Measurements from ENCODE around the gene CAMKK2.
"Not testable (repeated sequence)": the region's sequence is repeated elsewhere in the genome, so short reads cannot be mapped to it uniquely, and the experiment has no call there.

The CAMKK2 gene

DNA sequence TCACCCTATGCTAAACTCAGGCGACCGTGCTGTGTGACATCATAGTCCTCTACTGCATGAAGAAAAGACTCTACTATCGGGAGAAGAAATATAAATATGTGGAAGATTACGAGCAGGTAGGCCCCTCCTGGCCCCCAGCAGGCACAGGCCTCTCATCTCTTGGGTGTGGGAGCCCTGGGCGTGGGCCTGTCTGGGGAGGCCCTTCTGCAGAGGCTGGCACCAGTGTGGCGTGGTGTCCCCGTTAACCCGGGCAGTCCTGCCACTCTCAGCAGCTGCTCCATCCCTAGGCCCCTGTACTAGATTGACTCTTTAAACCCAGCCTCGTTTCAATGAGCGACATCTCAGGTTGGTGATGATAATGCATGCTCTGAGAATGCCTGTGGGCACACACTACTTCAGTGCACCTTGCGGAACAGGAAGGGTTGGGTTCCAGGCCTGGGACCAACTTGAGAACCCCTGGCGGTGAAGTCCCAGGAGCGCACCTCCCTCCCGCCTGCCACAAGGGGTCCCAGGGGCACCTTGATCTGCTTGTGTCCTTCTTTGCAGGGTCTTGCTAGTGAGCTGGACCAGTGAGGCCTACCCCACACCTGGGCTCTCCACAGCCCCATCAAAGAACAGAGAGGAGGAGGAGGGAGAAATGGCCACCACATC is 63.4 kb downstream of the CAMKK2 start:
- no peaks in the 10 kb centered on the region for H3K9me3 Mint-ChIP-seq

DNA sequence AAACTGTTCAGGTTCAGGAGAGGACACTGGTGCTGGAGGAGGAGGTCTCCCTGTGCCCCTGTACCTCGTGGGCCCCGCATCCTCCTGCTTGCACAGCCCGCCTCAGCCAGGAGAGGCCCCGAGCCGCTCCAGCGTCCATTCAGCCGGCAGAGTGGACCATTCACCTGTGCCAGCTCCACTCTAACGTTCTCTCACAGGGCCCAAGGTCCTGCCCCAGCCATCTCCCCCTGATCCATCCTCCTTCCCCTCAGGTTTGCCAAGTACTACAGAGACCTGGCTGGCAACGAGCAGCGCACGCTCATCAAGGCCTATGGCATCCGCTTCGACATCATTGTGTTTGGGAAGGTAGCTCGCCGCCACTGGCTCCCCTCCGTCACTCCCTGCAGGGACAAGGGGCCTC is 64.3 kb downstream of the CAMKK2 start:
- Mint-ChIP-seq H3K27ac (peak overlapping the region; percentile 67), H3K4me3 (no peak overlapping the region), H3K36me3 (peaks cover 87% of the 10 kb centered on the region), H3K9me3 (no peaks in the 10 kb centered on the region), H3K4me1 (peaks cover 11% of the 10 kb centered on the region)
- DNase-seq (ENCODE audit: low spot score in 2 of 2) (no peak), ATAC-seq (no peak)

More for the DNA sequence above, 63.4 kb downstream of the CAMKK2 start:
- peak overlapping the region; percentile 67 for H3K27ac Mint-ChIP-seq
- peaks cover 84% of the 10 kb centered on the region for H3K36me3 Mint-ChIP-seq
- H3K4me3 Mint-ChIP-seq = no peak overlapping the region
- ATAC-seq (no peak), DNase-seq (ENCODE audit: low spot score in 2 of 2) (no peak)
- peaks cover 11% of the 10 kb centered on the region for H3K4me1 Mint-ChIP-seq

DNA sequence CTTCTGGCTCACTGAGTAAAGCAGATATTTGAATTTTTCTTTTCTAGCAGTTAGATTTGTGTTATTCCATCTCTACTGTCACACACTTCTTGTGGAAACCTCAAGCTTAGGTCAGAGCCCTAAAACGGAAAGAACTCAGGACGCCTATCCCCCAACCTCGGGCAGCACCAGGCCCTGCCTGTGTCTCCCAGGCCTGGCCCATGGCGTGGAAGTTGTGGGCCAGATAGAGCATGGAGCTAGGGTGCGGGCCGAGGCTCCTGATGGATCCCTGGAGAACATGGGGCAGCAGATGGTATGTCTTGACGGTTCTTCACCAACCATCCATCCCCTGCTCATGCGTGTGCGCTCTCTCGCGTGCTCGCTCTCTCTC is 66.0 kb downstream of the CAMKK2 start:
- no peaks in the 10 kb centered on the region for H3K9me3 Mint-ChIP-seq

DNA sequence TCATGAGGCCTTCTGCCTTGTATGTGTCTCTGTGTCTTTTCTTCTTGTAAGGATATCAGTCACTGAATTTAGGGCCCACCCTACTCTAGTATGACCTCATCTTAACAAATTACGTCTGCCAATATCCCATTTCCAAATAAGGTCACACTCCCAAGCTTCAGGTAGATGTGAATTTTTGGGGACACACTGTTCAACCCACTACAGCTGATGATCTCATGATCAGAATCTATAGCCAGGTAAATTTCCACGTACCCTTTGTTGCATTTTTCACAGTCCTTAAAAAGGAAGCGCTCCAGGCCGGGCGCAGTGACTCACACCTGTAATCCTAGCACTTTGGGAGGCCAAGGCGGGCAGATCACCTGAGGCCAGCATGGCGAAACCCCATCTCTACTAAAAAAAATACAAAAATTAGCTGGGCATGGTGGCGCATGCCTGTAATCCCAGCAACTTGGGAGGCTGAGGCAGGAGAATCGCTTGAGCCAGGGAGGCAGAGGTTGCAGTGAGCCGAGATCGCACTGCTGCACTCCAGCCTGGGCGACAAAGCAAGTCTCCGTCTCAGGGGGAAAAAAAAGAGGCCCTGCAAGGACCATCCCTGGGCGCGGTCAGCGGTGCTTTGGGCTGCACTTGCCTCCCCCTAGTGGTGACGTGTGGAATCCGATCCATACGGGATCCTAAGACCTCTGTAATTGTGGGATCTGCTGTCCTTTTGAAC is 66.5 kb downstream of the CAMKK2 start:
- H3K4me3 Mint-ChIP-seq, H3K9me3 Mint-ChIP-seq: not testable (repeated sequence)
- peak; percentile 50 to 75 for DNase-seq (ENCODE audit: low spot score in 2 of 2)
- Mint-ChIP-seq H3K4me1 (peaks cover 12% of the 10 kb centered on the region), H3K27ac (peak overlapping the region; percentile 48), H3K36me3 (peaks cover 97% of the 10 kb centered on the region)
- ATAC-seq = peak; percentile 78

More for the DNA sequence above, 66.0 kb downstream of the CAMKK2 start:
- Mint-ChIP-seq H3K36me3 (peaks cover 100% of the 10 kb centered on the region), H3K27ac (no peak overlapping the region), H3K4me3 (no peak overlapping the region), H3K4me1 (peaks cover 11% of the 10 kb centered on the region)
- DNase-seq (ENCODE audit: low spot score in 2 of 2) (no peak), ATAC-seq (no peak)

DNA sequence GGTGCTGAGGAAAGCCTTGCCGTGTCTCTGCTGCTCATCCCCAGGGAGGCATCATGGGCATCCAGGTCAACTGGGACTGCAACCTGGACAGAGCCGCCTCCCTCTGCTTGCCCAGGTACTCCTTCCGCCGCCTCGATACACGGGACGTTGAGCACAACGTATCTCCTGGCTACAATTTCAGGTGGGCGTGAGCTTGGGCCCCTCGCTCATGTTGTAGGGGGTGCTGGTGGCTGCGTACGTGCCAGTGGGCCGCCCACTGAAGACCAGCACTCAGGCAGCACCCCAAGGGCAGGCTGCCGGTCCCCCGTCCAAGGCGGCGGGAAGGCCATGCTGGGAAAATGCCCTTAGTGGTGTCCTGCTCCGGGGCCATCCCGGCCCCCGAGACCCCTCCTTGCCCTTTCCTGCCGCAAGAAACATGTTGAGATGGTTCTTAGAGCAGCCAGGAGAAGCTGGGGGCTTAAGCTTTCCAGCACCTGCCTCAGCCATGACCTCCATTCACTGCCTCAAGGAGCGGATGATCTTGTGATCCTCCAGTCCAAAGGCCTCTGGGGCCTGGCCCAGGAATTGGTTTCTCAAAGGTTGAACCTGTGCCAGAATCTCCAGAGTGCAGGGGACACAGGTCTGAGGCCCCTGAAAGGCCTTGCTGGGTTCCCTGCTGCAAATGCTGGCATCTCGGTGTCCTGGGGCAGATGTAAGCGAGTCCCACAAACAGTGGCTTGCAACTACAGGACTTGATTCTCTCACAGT is 67.4 kb downstream of the CAMKK2 start:
- Mint-ChIP-seq H3K4me1 (peaks cover 21% of the 10 kb centered on the region), H3K9me3 (no peaks in the 10 kb centered on the region), H3K36me3 (peaks cover 97% of the 10 kb centered on the region), H3K27ac (no peak overlapping the region), H3K4me3 (no peak overlapping the region)
- ATAC-seq (no peak), DNase-seq (ENCODE audit: low spot score in 2 of 2) (no peak)

- peaks cover 37% of the 10 kb centered on the region for H3K4me1 Mint-ChIP-seq
- peaks cover 97% of the 10 kb centered on the region for H3K36me3 Mint-ChIP-seq
- H3K4me3 Mint-ChIP-seq = no peak overlapping the region
- ATAC-seq (no peak), DNase-seq (ENCODE audit: low spot score in 2 of 2) (no peak)
- H3K9me3 Mint-ChIP-seq = no peaks in the 10 kb centered on the region
- peak overlapping the region; percentile 50 for H3K27ac Mint-ChIP-seq
These were observed 69.2 kb downstream of the CAMKK2 start for GRCh38 chr12:121227294-121227693.

DNA sequence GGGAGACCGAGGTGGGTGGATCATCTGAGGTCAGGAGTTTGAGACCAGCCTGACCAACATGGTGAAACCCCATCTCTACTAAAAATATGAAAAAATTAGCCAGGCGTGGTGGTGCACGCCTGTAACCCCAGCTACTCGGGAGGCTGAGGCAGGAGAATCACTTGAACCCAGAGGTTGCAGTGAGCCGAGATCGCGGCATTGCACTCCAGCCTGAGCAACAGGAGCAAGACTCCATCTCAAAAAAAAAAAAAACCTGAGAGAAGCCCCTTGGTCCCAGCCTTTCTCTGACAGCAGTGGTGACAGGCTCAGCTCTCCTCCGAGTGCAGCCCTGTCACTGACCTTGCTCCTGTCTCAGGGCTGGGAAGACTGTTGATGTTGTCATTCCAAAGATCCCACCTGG is 69.6 kb downstream of the CAMKK2 start:
- not testable (repeated sequence) for DNase-seq (ENCODE audit: low spot score in 2 of 2); H3K27ac Mint-ChIP-seq; H3K4me3 Mint-ChIP-seq; H3K9me3 Mint-ChIP-seq; ATAC-seq
- Mint-ChIP-seq H3K36me3 (peaks cover 97% of the 10 kb centered on the region), H3K4me1 (peaks cover 40% of the 10 kb centered on the region)

GRCh38 chr12:121226399-121226798 is 70.1 kb downstream of the CAMKK2 start:
- H3K4me1 Mint-ChIP-seq = peaks cover 42% of the 10 kb centered on the region
- ATAC-seq (no peak), DNase-seq (ENCODE audit: low spot score in 2 of 2) (no peak)
- no peak overlapping the region for H3K4me3 Mint-ChIP-seq
- no peaks in the 10 kb centered on the region for H3K9me3 Mint-ChIP-seq
- peaks cover 97% of the 10 kb centered on the region for H3K36me3 Mint-ChIP-seq
- H3K27ac Mint-ChIP-seq = no peak overlapping the region

DNA sequence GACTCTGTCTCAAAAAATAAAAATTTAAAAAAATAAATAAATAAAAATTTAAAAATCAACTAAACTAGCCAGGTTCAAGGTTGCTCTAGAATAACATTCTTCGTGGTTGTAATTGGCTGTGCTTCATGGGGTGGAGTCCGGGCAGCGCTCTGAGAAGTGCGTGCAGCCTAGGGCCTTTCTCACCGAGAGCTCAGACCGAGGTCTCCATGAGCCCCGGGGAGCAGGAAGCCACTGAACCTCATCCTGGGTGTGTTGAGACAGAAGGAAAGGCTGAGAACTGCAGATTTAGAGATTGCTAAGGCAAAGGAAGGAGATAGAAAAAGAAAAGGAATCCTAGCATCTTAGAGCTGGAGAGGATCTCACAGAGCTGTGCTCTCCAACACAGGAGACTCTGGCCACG is 71.9 kb downstream of the CAMKK2 start:
- H3K4me1 Mint-ChIP-seq = peaks cover 32% of the 10 kb centered on the region
- DNase-seq (ENCODE audit: low spot score in 2 of 2) (no peak), ATAC-seq (peak; percentile 77)
- H3K9me3 Mint-ChIP-seq = no peaks in the 10 kb centered on the region
- peaks cover 93% of the 10 kb centered on the region for H3K36me3 Mint-ChIP-seq
- H3K27ac Mint-ChIP-seq = peak overlapping the region; percentile 89
- peak overlapping the region; percentile 57 for H3K4me3 Mint-ChIP-seq

GRCh38 chr12:121223292-121224285 is 72.9 kb downstream of the CAMKK2 start:
- Mint-ChIP-seq H3K36me3 (peaks cover 93% of the 10 kb centered on the region), H3K9me3 (no peaks in the 10 kb centered on the region), H3K4me1 (peaks cover 31% of the 10 kb centered on the region), H3K27ac (peak overlapping the region; percentile 89), H3K4me3 (peak overlapping the region; percentile 57)
- ATAC-seq = peak; percentile 77
- DNase-seq (ENCODE audit: low spot score in 2 of 2) = no peak

DNA sequence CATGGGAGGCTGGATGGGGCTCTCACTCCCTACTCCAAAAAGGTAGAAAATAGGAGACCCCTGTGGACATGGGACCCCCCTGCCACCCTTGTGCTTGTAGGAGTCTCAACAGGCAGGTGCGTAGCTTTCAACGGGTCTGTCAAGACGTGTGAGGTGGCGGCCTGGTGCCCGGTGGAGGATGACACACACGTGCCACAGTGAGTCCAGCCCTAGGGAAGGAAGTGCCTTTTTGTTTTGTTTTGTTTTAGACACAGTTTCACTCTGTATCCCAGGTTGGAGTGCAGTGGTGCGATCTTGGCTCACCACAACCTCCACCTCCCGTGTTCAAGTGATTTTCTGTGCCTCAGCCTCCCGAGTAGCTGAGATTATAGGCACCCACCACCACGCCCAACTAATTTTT is 73.7 kb downstream of the CAMKK2 start:
- Mint-ChIP-seq H3K9me3 (no peaks in the 10 kb centered on the region), H3K4me1 (peaks cover 31% of the 10 kb centered on the region), H3K27ac (peak overlapping the region; percentile 89), H3K4me3 (peak overlapping the region; percentile 13), H3K36me3 (peaks cover 93% of the 10 kb centered on the region)
- DNase-seq (ENCODE audit: low spot score in 2 of 2) (no peak), ATAC-seq (peak; percentile 38)

- Mint-ChIP-seq H3K27ac (peak overlapping the region; percentile 44), H3K4me1 (peaks cover 43% of the 10 kb centered on the region), H3K4me3 (no peak overlapping the region), H3K36me3 (peaks cover 84% of the 10 kb centered on the region), H3K9me3 (no peaks in the 10 kb centered on the region)
- ATAC-seq = no peak
- DNase-seq (ENCODE audit: low spot score in 2 of 2) = no peak
These were observed 77.0 kb downstream of the CAMKK2 start for GRCh38 chr12:121219353-121219986.

GRCh38 chr12:121218588-121219352 is 77.7 kb downstream of the CAMKK2 start:
- peaks cover 84% of the 10 kb centered on the region for H3K36me3 Mint-ChIP-seq
- H3K4me3 Mint-ChIP-seq = no peak overlapping the region
- peaks cover 42% of the 10 kb centered on the region for H3K4me1 Mint-ChIP-seq
- peak overlapping the region; percentile 44 for H3K27ac Mint-ChIP-seq
- ATAC-seq = no peak
- no peaks in the 10 kb centered on the region for H3K9me3 Mint-ChIP-seq
- no peak for DNase-seq (ENCODE audit: low spot score in 2 of 2)

GRCh38 chr12:121217761-121218160 is 78.7 kb downstream of the CAMKK2 start:
- H3K27ac Mint-ChIP-seq = peak overlapping the region; percentile 44
- DNase-seq (ENCODE audit: low spot score in 2 of 2) (no peak), ATAC-seq (no peak)
- peaks cover 33% of the 10 kb centered on the region for H3K4me1 Mint-ChIP-seq
- no peak overlapping the region for H3K4me3 Mint-ChIP-seq
- no peaks in the 10 kb centered on the region for H3K9me3 Mint-ChIP-seq
- peaks cover 84% of the 10 kb centered on the region for H3K36me3 Mint-ChIP-seq
